ENCODE measurements around the gene ATP2A2.
"Not testable (repeated sequence)": the region's sequence is repeated elsewhere in the genome, so short reads cannot be mapped to it uniquely, and the experiment has no call there.

Gene ATP2A2

GRCh38 chr12:110280779-110281548 is at the start of gene ATP2A2:
ATP2A2 (plus strand) TSS chr12:110281247; CDS start chr12:110281790, 543 bp downstream.
- DNase-seq: peak; percentile 90
- peak; percentile 81 for ATAC-seq

GRCh38 chr12:110233212-110233903 is 47.7 kb upstream of the ATP2A2 start:
- DNase-seq: no peak
- no peak for ATAC-seq

GRCh38 chr12:110234331-110234751 is 46.7 kb upstream of the ATP2A2 start:
- DNase-seq (no peak), ATAC-seq (no peak)

- DNase-seq (no peak), ATAC-seq (no peak)
Observed at GRCh38 chr12:110234755-110235154, 46.3 kb upstream of the ATP2A2 start.

- no peak for DNase-seq
- no peak for ATAC-seq
Observed at GRCh38 chr12:110235383-110235782, 45.7 kb upstream of the ATP2A2 start.

GRCh38 chr12:110243227-110243626 is 37.8 kb upstream of the ATP2A2 start:
- ATAC-seq: no peak
- DNase-seq: no peak

GRCh38 chr12:110244372-110244771 is 36.7 kb upstream of the ATP2A2 start:
- DNase-seq: no peak
- no peak for ATAC-seq

GRCh38 chr12:110244829-110245228 is 36.2 kb upstream of the ATP2A2 start:
- ATAC-seq (no peak), DNase-seq (no peak)

- ATAC-seq: peak; percentile 59
Observed at GRCh38 chr12:110245369-110245772, 35.7 kb upstream of the ATP2A2 start.

GRCh38 chr12:110246636-110247339 is 34.3 kb upstream of the ATP2A2 start:
- DNase-seq (no peak), ATAC-seq (no peak)

More at GRCh38 chr12:110245369-110245772, 35.7 kb upstream of the ATP2A2 start:
- DNase-seq: peak; percentile 49

GRCh38 chr12:110247340-110248095 is 33.5 kb upstream of the ATP2A2 start:
- no peak for DNase-seq

GRCh38 chr12:110248096-110248447 is 33.0 kb upstream of the ATP2A2 start:
- DNase-seq (no peak), ATAC-seq (no peak)

More at GRCh38 chr12:110247340-110248095, 33.5 kb upstream of the ATP2A2 start:
- no peak for ATAC-seq

GRCh38 chr12:110249105-110249504 is 31.9 kb upstream of the ATP2A2 start:
- no peak for ATAC-seq
- no peak for DNase-seq

GRCh38 chr12:110249716-110250225 is 31.3 kb upstream of the ATP2A2 start:
- no peak for DNase-seq
- no peak for ATAC-seq

- no peak for DNase-seq
- no peak for ATAC-seq
Observed at GRCh38 chr12:110251381-110251780, 29.7 kb upstream of the ATP2A2 start.

GRCh38 chr12:110252716-110253115 is 28.3 kb upstream of the ATP2A2 start:
- ATAC-seq (no peak), DNase-seq (no peak)

GRCh38 chr12:110253176-110253575 is 27.9 kb upstream of the ATP2A2 start:
- DNase-seq (no peak), ATAC-seq (no peak)

GRCh38 chr12:110254971-110255540 is 26.0 kb upstream of the ATP2A2 start:
- DNase-seq: no peak
- no peak for ATAC-seq

- not testable (repeated sequence) for DNase-seq, ATAC-seq
Observed at GRCh38 chr12:110255890-110256456, 25.1 kb upstream of the ATP2A2 start.

GRCh38 chr12:110256780-110257431 is 24.1 kb upstream of the ATP2A2 start:
- ATAC-seq: no peak
- no peak for DNase-seq

- ATAC-seq: no peak
- no peak for DNase-seq
Observed at GRCh38 chr12:110258466-110258865, 22.6 kb upstream of the ATP2A2 start.
